GM12878 (cell line): Measurements from ENCODE around the gene TTC32. TPM values are rescaled to one million over a fixed set of nuclear protein-coding genes. Genes with fewer than 3 reads are reported as not detected.

ENCODE experiments used
- ATAC-seq: fragments of 200-7000 bp; cut with Tn5 transposase; 3 replicates; pipeline ENCODE4 v1.9.1; 2020; ENCODE audit warnings: mild to moderate bottlenecking, moderate library complexity
- BruUV-seq: library from RNA; stranded (reverse); fragments of 400-500 nt; replicated peaks from 2 replicates; lab custom pipeline; 2021; lab: Mats Ljungman, UMichigan
- CTCF ChIA-PET: fragments of 300-600 bp; sonication (Branson Sonifier 250); formaldehyde crosslinking; extraction: SDS; loops from one replicate; lab custom pipeline; 2021; ENCODE audit warnings: inconsistent platforms; lab: Yijun Ruan, JAX
- POLR2A ChIA-PET: fragments of 350-600 bp; formaldehyde crosslinking; extraction: SDS; loops from one replicate; lab custom pipeline; 2021; ENCODE audit warnings: inconsistent platforms; lab: Charles Lee
- RAD21 ChIA-PET: fragments of 300-600 bp; sonication (Branson Sonifier 250); formaldehyde crosslinking; loops from one replicate; lab custom pipeline; 2023; ENCODE audit warnings: antibody characterized with exemption; ENCODE audit not compliant: unreplicated experiment; lab: Charles Lee
- SMC1A ChIA-PET: fragments of 300-600 bp; sonication (Branson Sonifier 250); formaldehyde crosslinking; loops from one replicate; lab custom pipeline; 2023; ENCODE audit not compliant: unreplicated experiment, uncharacterized antibody; lab: Charles Lee
- DNase-seq: peaks from one replicate; pipeline ENCODE4 v3.0.0-alpha.2; 2011; ENCODE audit warnings: low read depth, low spot score
- FAIRE-seq: peaks from 3 replicates; lab custom pipeline; 2011; peaks lifted over from hg19 to GRCh38; lab: Jason Lieb, UNC
- H2AFZ ChIP-seq: 2 replicates; pipeline ENCODE4 v1.6.0; 2011; ENCODE audit warnings: low read depth, low read length, control low read depth; ENCODE audit not compliant: control insufficient read depth
- H3K27ac ChIP-seq: 2 replicates; pipeline ENCODE4 v1.5.1; 2011; ENCODE audit warnings: control low read depth; ENCODE audit not compliant: control insufficient read depth, insufficient read depth
- H3K27me3 ChIP-seq, 2 experiments: replicated peaks in 1 of 2; 2 replicates each; pipeline versions ENCODE4 v1.6.0 to v1.6.1; 2011; ENCODE audit warnings: low read length in 1 of 2; ENCODE audit not compliant: control insufficient read depth in 2 of 2, insufficient read depth in 2 of 2
- H3K36me3 ChIP-seq, 2 experiments: 2 replicates each; pipeline ENCODE4 v1.5.1; 2011; ENCODE audit warnings: low read length in 1 of 2; ENCODE audit not compliant: control insufficient read depth in 2 of 2, insufficient read depth in 2 of 2
- H3K4me1 ChIP-seq: 2 replicates; pipeline ENCODE4 v1.6.1; 2011; ENCODE audit warnings: mild to moderate bottlenecking, low read length, moderate library complexity, mixed read lengths; ENCODE audit not compliant: control insufficient read depth, insufficient read depth
- H3K4me2 ChIP-seq: 2 replicates; pipeline ENCODE4 v1.6.0; 2011; ENCODE audit warnings: control low read depth; ENCODE audit not compliant: control insufficient read depth, insufficient read depth
- H3K4me3 ChIP-seq: fragments of 200-600 bp; sonication (generic); 2 replicates; pipeline ENCODE4 v1.5.1; 2016
- H3K79me2 ChIP-seq: 2 replicates; pipeline ENCODE4 v1.6.0; 2011; ENCODE audit warnings: low read length; ENCODE audit not compliant: control insufficient read depth, insufficient read depth
- H3K9ac ChIP-seq: 2 replicates; pipeline ENCODE4 v1.8.0; 2011; ENCODE audit warnings: low read length, control low read depth, mixed read lengths; ENCODE audit not compliant: control insufficient read depth, insufficient read depth
- H3K9me3 ChIP-seq: replicated peaks from 3 replicates; pipeline ENCODE4 v1.5.1; 2011; ENCODE audit warnings: mild to moderate bottlenecking, low read length; ENCODE audit not compliant: control insufficient read depth, insufficient read depth
- H4K20me1 ChIP-seq: 2 replicates; pipeline ENCODE4 v1.6.0; 2011; ENCODE audit not compliant: control insufficient read depth, insufficient read depth
- ATF3 ChIP-seq: IDR thresholded peaks from 2 replicates; pipeline ENCODE4 v1.6.1; 2011; ENCODE audit warnings: low read depth, mild to moderate bottlenecking, low read length, moderate library complexity, borderline replicate concordance; ENCODE audit errors: extremely low read depth
- ATF7 ChIP-seq: fragments of 450-650 bp; IDR thresholded peaks from 2 replicates; pipeline ENCODE4 v1.6.1; 2016; ENCODE audit warnings: low read depth, mild to moderate bottlenecking
- BHLHE40 ChIP-seq, 2 experiments: fragments of 450-650 bp in 1 of 2; IDR thresholded peaks; 2 replicates each; pipeline ENCODE4 v1.6.1; 2011 to 2017; ENCODE audit warnings: low read depth in 2 of 2, borderline replicate concordance in 1 of 2, improper control_type of control experiment in 1 of 2, low read length in 1 of 2, mild to moderate bottlenecking in 1 of 2
- EGR1 ChIP-seq, 2 experiments: IDR thresholded peaks; 1 replicate in 1 of 2; 2 replicates in 1 of 2; pipeline ENCODE4 v1.6.1; 2011 to 2012; ENCODE audit warnings: low read depth in 2 of 2, low read length in 2 of 2, borderline replicate concordance in 1 of 2, mild to moderate bottlenecking in 1 of 2, moderate library complexity in 1 of 2
- IKZF1 ChIP-seq: fragments of 450-650 bp; conservative IDR thresholded peaks from 2 replicates; pipeline ENCODE4 v1.6.1; 2017; ENCODE audit warnings: antibody characterized with exemption, mild to moderate bottlenecking
- MEF2A ChIP-seq: IDR thresholded peaks from 2 replicates; pipeline ENCODE4 v1.6.1; 2011; ENCODE audit warnings: low read depth, mild to moderate bottlenecking, low read length, moderate library complexity; ENCODE audit not compliant: insufficient read depth
- POLR2A ChIP-seq: IDR thresholded peaks from 2 replicates; pipeline ENCODE4 v1.6.1; 2011; ENCODE audit warnings: low read depth, mild to moderate bottlenecking, low read length
- SMARCA5 ChIP-seq: fragments of 450-650 bp; IDR thresholded peaks from 2 replicates; pipeline ENCODE4 v1.6.1; 2017; ENCODE audit warnings: mild to moderate bottlenecking
- TAF1 ChIP-seq: IDR thresholded peaks from 2 replicates; pipeline ENCODE4 v1.6.1; 2011; ENCODE audit warnings: mild to moderate bottlenecking, low read depth, low read length, borderline replicate concordance
- YY1 ChIP-seq: IDR thresholded peaks from 2 replicates; pipeline ENCODE4 v1.6.1; 2011; ENCODE audit warnings: low read depth, mild to moderate bottlenecking, low read length
- WGBS: methylation state at CpG from one replicate; pipeline ENCODE4 v1.1.6; 2016; ENCODE audit warnings: low lambda C conversion rate; ENCODE audit not compliant: insufficient replicate concordance, insufficient coverage; ENCODE audit errors: missing lambda C conversion rate; 5-methylcytosine and 5-hydroxymethylcytosine counted together
- in situ Hi-C: fragments of 300-500 bp; cut with MboI; formaldehyde crosslinking; loops from 9 replicates; pipeline ENCODE4 v1.14.3; 2018; ENCODE audit warnings: mixed read lengths
- intact Hi-C: fragments of 100-400 bp; cut with micrococcal nuclease; formaldehyde crosslinking; loops from one replicate; pipeline ENCODE4 v1.14.2; 2022; ENCODE audit not compliant: unreplicated experiment
- polyA plus RNA-seq, 11 experiments: library from polyadenylated mRNA; depleted of rRNA in 4 of 11; unstranded in 6 of 11; stranded (reverse) in 5 of 11; fragments of >200 nt; fragmentation: Nextera tagmentation in 4 of 11; fragmentation: Illumina TruSeq in 1 of 11; extraction: Ambion mirVana in 4 of 11; extraction: Trizol in 1 of 11; gene quantifications; 1 replicate in 1 of 11; 2 replicates in 10 of 11; pipeline versions ENCODE4 v1.2.1 to v1.2.3, GENCODE V29; 2011 to 2016; ENCODE audit warnings: inconsistent platforms in 2 of 11, missing spikeins in 2 of 11, low read depth in 1 of 11
- total RNA-seq, 4 experiments: library from RNA; depleted of rRNA in 3 of 4; stranded (reverse); fragments of >200 nt in 3 of 4; fragmentation: Illumina TruSeq in 1 of 4; extraction: Trizol in 1 of 4; gene quantifications; 2 replicates each; pipeline versions ENCODE4 v1.2.1 to v1.2.3, GENCODE V29; 2013 to 2021

The TTC32 gene
- total and polyA plus RNA-seq, 10 of the 15 experiments (the other 5 are each of a cell fraction or from before 2014, with no cell fraction given) = 11.1 to 30.0 (median 19.7) TPM

DNA sequence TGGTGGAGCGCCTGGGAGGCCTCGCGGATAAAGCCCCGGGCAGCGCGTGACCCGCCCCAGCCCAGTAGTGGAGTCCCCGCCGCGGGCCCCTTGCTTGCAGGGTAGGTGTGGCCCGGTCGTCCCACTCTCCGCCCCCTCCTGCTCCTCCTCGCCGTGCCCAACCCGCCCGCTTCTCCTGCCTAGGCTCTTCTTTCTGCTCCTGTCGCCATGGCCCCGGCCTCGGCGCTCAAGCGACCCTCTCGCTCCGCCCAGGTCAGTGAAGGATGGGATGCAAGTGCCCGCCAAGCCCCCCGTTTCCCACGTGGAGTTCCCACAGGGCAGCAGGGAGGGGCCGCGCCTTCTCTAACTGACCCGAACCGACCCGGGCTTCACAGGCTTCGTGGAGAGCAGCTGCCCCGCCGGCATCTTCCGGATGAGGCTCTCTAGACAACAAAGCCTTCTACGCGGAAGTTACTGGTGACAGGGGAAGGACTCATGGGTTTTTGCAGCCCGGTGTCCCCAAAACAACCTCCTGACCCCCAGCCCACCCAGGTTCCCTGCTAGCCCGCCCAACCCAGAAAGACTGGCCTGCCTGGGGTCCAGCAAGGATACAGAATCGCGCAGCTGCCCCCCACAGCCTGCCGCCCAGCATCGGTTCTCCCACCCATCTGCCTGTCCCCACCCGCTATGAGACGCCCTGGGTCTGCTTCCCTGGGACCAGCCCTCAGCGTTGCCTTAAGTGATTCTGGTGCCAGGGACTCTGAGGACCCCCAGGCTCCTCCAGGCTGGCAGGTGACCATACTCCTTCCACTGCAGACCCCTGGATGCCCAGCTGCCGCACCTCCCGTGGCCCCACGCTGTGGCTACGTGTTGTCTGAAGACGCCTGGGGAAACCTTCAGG is 32.8 kb downstream of the TTC32 start:
- RAD21 ChIA-PET = interaction anchor here (0.8 kb wide), 1 partner anchor 29 kb away, joined by 3 read pairs; no protein-coding TSS in a partner anchor
- H2AFZ ChIP-seq = peak overlapping the region; percentile 92
- no peaks in the 10 kb centered on the region for H4K20me1 ChIP-seq
- POLR2A ChIA-PET = interaction anchor here (1.8 kb wide), 1 partner anchor 31 kb away, joined by 4 read pairs; no protein-coding TSS in a partner anchor
- in situ Hi-C loops = loop anchor here (10.0 kb wide), 1 partner anchor 1114 kb away; no protein-coding TSS in a partner anchor
- no peaks in the 10 kb centered on the region for H3K79me2 ChIP-seq
- H3K27me3 ChIP-seq = no peaks in the 10 kb centered on the region
- H3K4me3 ChIP-seq = peak overlapping the region; percentile 60
- intact Hi-C loops = loop anchor here (2.0 to 5.0 kb wide), 2 partner anchors 24 to 228 kb away; no protein-coding TSS in a partner anchor
- H3K9me3 ChIP-seq = no peaks in the 10 kb centered on the region
- DNase-seq (no peak), FAIRE-seq (no peak)
- no peak overlapping the region for H3K27ac ChIP-seq
- H3K9ac ChIP-seq = peak overlapping the region; percentile 73
- H3K4me2 ChIP-seq = peak overlapping the region; percentile 85
- CTCF ChIA-PET = no interaction called here
- TSS peak; percentile 67 for BruUV-seq
- H3K36me3 ChIP-seq = no peaks in the 10 kb centered on the region
- SMC1A ChIA-PET = no interaction called here
- WGBS = 33% methylated on average over 52 of the region's 52 CpGs
- H3K4me1 ChIP-seq = peaks cover 9% of the 10 kb centered on the region
- TF ChIP-seq IKZF1 = peak; percentile 24; the same call in 1 of the 2 replicates
- TF ChIP-seq MEF2A = no peak
- TF ChIP-seq BHLHE40 (IDR thresholded peaks at IDR 0.05; ENCODE audit: borderline replicate concordance in 1 of 2, low read depth in 2 of 2, low read length in 1 of 2) = peak in 1 of 2 experiments; percentile 69; a peak in 1 of 4 replicates
- TF ChIP-seq EGR1 (IDR thresholded peaks at IDR 0.05; ENCODE audit: borderline replicate concordance in 1 of 2, low read depth in 2 of 2, low read length in 2 of 2) = peak in 1 of 2 experiments; percentile 38; a peak in 1 of 3 replicates
- TF ChIP-seq YY1 = peak; percentile 42; the same call in 1 of the 2 replicates
- TF ChIP-seq TAF1 = peak; percentile 47; the same call in 1 of the 2 replicates
- TF ChIP-seq ATF3 = no peak
- no peak for TF ChIP-seq ATF7
- peak; percentile 55 for TF ChIP-seq POLR2A
- no peak for TF ChIP-seq SMARCA5
- TF ChIP-seq, all 136 proteins: peak for 6
- peak; percentile 31 for ATAC-seq
